ENCODE measurements around the gene CCNG2.
"Not testable (repeated sequence)": the region's sequence is repeated elsewhere in the genome, so short reads cannot be mapped to it uniquely, and the experiment has no call there.

Gene CCNG2, protein sequence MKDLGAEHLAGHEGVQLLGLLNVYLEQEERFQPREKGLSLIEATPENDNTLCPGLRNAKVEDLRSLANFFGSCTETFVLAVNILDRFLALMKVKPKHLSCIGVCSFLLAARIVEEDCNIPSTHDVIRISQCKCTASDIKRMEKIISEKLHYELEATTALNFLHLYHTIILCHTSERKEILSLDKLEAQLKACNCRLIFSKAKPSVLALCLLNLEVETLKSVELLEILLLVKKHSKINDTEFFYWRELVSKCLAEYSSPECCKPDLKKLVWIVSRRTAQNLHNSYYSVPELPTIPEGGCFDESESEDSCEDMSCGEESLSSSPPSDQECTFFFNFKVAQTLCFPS

GRCh38 chr4:77156912-77157858, at the start of gene CCNG2:
Gene CCNG2, plus strand, starts transcription at chr4:77157207. Its CDS starts 1,326 bp downstream, at chr4:77158533.
- peak; percentile 96 for DNase-seq

DNA sequence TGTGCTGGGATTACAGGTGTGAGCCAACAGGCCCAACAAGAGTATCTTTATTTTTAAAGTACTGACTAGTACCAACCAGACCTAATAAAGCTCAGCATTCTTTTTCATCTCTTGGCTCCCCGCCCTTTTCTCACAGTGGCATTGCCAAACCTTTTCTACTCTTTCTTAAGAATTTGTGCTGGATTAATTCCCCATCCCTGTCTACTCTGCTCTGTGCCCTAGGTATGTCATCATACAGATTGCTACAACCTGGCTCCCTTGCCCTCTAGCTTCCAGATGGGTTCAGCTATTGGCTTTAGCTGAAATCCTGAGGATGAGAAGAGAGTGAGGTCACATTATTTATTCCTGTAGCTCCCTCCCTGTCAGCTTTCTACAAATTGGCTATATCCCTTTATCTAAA, 46.3 kb upstream of the CCNG2 start:
- no peak for DNase-seq

GRCh38 chr4:77113069-77113468, 43.9 kb upstream of the CCNG2 start:
- DNase-seq: no peak

DNA sequence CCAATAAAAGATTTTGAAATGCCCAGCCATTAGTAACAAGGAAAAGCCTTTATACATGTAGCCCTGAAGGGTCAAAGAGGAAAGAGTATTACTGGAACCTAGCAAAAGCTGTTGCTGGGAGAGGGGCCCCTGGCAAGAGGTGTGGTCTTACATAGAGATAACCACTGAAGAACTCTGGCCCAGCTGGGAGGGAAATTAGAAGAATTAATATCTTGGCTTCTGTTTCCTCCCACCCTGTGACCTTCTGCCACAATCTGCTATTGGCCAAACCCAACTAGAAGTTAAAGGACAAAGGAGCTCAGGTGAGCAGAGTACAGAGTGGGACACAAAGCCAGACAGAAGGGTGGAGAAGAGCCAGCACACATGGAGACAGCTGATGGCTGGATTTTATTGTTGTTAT, 39.3 kb upstream of the CCNG2 start:
- no peak for DNase-seq

DNA sequence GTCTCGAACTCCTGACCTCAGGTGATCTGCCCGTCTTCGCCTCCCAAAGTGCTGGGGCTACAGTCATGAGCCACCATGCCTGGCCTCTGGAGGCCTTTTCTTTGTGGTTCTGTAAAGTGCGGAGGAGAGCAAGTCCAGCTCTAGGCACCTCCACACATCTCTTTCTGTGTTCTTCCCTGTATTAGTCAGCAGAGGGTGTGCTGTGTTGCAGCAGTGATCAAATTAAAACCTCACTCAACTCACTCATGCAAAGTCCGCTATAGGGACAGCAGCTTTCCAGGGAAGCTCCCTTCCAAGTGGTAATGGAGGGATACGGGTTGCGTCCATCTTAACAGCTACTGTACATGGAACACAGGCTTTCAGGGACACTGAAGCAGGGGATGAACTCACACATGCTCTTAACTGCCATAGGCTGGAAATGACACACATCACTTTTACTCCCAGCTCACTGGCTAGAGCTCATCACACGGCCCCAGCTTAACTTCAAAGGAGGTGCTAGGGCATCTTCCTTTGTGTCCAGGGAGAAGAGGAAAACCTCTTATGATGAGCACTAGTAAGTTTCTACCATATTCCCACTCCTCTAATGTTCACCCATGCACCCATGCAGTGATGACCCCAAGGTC, 36.0 kb upstream of the CCNG2 start:
- no peak for DNase-seq

GRCh38 chr4:77121736-77122240, 35.2 kb upstream of the CCNG2 start:
- DNase-seq: no peak

GRCh38 chr4:77122656-77123055, 34.4 kb upstream of the CCNG2 start:
- DNase-seq: no peak

DNA sequence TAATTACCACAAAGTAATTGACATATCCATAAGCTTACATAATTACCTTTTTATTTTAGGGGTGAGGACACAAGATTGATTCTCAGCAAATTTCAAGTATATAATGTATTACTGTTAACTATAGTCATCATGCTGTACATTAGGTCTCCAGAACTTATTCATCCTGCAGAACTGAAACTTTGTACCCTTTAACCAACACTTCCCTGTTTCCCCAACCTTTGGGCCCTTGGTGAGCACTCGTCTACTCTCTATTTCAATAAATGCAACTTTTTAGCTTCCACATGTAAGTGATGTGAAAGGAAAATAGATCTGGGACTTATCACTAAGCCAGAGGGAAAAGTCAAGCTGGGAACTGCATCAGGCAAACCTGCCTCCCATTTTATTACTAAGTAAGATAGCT, 33.6 kb upstream of the CCNG2 start:
- DNase-seq: no peak

- DNase-seq: no peak
These were observed 32.4 kb upstream of the CCNG2 start for GRCh38 chr4:77124576-77124975.

- DNase-seq: no peak
These were observed 31.0 kb upstream of the CCNG2 start for GRCh38 chr4:77125961-77126360.

- DNase-seq: peak; percentile 76
These were observed 30.2 kb upstream of the CCNG2 start for GRCh38 chr4:77126809-77127208.

- DNase-seq: no peak
These were observed 29.8 kb upstream of the CCNG2 start for GRCh38 chr4:77127215-77127614.

DNA sequence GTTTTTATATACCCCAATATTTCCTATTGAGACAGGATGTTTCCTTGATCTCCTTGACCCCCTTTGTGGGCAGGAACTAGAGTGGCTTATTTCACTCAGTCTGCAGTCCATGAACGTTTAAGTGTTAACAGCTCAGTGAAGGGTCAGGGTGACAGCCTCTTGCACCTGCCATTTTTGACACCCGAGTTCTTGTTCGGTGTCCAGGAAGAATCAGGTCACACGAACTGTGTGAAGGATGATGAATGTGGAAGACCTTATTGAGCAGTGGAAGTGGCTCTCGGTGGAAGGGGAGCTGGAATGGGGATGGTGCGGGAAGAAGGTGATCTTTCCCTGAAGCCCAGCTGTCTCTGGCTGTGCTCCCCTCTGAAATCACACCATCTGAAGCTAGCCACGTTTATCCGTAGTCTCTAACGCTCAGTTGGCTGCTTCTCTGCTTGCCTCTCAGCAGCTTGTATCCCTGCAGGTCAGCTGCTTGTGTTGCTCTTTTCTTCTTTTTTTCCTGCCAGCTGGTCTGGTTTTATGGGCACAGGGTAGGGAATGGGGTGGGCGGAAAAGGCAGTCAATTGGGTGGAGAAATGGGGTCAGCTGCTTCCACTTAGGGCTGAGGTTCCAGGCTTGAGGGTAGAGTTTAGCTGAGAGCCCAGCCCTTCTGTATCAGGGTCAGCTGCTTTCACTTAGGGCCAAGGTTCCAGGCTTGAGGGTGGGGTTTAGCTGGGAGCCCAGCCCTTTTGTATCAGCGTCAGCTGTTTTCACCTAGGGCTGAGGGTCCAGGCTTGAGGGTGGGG, 29.0 kb upstream of the CCNG2 start:
- no peak for DNase-seq

DNA sequence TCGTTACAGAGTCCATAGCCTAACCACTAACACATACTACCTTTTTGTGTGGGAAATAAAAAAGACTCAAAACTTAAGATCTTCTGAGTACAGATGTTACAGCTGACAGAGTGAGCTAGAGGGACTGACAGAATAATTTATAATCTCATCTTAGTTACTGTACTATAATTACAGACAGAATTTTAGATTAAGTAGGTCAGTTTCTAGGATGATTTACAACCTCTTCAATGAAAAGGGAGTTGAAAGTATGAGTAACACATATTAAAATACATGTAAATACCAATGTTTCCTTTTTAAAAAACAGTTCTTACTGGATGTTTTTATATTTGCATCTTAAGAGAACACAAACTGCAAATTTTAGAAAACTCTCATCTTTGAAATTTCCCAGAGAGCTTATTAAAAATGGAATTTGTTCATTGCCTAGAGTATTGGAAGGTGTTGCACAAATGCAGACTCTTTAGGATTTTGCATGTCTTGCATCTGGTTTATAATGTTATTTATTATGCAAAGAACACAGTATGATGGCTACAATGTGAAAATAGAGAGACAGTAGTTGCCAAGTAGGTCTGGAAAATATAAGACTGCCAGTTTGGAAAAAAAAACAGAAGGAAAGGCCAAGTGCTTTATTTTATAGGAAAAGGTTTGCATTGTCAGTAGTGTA, 24.2 kb upstream of the CCNG2 start:
- DNase-seq: no peak

GRCh38 chr4:77137448-77137847, 19.6 kb upstream of the CCNG2 start:
- not testable (repeated sequence) for DNase-seq

DNA sequence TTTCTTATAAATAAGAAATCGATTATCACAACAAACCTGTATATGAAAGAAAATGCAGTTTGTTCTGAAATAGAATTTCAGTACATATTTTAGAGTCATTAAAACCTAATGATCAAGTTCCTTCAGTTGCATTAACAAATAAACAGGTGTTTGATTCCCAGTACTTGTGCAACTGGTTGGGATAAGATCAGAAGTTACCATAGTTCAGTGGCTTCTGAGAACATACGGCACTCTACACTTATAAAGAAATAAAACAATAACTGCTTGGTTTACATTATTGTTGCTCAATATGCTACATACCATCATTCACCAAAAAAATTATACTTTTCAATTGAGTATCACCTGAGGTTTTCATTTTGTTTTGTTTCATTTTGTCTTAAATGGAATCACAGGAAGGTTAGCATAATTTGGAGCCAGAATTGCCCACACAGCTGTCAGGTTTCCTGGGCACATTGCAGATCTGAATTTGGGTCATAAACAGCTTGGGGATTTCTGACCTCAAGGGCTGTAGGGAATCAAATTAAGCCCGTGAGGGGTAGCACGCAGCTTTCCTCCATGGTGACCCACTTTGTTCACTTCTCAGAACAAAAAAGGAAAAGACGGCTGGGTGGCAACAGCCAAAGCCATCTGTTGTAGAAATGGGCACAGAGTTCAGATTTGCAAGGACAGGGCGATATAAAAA, 14.9 kb upstream of the CCNG2 start:
- DNase-seq: no peak

DNA sequence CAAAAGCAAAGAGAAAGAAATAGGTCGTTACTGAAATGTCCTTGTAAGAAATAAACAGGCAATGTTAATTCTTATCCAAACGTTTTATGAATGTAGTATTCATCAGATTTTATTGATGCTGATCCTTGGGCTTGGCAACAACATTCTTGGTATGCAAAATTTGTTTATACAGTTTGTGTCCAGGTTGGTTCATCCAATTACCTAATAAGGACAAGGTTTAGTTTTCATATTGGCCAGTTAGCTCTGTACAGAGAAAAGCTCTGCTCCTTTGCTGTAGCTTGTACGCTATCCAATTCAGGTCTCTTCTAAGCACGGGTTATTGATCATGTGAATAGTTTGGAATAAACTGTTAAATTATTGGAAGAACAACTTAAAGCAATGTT, 14.4 kb upstream of the CCNG2 start:
- DNase-seq: no peak

- no peak for DNase-seq
These were observed 13.9 kb upstream of the CCNG2 start for GRCh38 chr4:77143091-77143490.

DNA sequence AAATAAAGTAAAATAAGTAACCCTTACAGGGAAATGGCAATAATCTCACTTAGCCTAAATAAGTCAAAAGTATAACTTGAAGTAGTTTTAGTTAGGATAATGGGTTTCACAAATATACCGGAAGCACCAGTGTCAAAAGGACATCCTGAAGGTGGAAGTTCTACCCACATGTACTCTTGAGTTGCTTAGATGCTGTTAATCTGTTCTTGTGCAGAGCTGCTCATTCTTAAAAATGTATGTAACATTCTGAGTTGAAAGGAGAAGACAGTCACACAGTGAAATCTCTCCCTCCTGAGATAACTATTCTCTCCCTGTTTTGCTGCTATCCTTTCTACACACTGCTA, 11.2 kb upstream of the CCNG2 start:
- DNase-seq: no peak

- peak; percentile 67 for DNase-seq
These were observed 10.6 kb upstream of the CCNG2 start for GRCh38 chr4:77146186-77147078.
